HG02981 (cell line): ENCODE results near the gene TSPAN9.

Experiments
- ATAC-seq: cut with Tn5 transposase; IDR thresholded peaks from one replicate; pipeline ENCODE4 v1.9.1; 2021; ENCODE audit warnings: mild to moderate bottlenecking, moderate library complexity; ENCODE audit not compliant: unreplicated experiment

Gene TSPAN9

GRCh38 chr12:3243376-3244084 is 166.4 kb downstream of the TSPAN9 start:
- ATAC-seq, result no peak

DNA sequence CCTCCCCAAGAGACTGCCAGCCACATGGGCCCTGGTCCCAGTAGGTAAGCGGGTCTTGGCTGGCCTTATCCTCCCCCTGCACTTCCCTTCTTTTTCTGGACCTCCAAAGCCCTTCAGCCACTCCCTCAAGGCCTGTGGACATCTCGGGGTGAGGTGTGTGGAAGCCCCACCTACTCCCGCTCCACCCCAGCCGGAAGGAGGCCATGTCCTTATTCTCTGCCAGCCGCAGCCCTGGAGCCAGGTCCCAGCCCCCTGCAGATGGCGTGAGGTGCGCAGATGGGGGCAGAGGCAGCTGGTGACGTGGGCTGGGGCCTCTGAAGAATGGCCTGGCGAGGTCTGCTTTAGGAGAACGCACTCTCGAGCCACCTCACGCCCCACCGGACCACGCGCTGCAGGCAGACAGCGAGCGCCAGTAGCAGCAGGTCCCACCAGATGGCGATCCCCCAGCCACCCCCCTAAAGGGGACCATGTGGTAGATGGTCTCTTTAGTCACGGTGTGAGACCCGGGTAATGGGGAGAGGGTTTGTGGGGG is 167.1 kb downstream of the TSPAN9 start:
- ATAC-seq, result no peak

DNA sequence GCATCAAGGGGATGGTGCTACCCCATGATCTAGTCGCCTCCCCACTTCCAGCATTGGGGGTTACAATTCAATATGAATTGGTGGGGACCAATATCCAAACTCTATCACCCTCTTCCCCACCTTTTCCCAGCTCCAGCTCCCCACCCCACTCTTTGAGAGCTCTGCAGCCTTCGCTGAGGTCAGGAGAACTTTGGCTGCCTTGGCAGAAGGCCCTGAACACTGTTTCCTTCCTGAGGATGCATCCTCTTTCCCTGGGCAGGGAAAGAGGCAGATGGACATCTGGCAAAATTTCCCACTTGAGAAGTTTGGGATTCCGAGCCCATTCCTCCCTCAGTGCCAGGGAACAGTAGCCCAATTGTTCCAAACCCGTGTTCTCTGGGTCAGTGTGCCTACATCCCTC is 169.1 kb downstream of the TSPAN9 start:
- no peak for ATAC-seq

DNA sequence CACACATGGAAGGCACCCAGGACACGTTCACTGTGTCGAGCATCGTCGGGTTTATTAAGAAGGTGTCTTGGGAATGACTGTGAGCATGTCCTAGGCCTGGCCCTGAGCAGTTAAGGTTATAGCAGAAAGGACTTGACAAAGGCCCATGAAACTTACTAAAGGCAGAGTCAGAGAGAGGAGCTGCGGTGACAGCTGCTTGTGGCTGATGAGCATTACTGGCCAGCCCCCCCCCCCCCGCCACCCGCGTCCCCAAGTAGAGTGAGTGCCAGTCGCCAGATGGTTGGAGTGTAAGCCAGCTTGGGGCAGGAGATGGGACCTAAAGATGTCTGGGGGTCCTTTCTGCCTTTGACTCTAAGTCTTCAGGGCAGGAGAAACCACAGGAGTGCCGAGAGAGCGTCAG is 169.9 kb downstream of the TSPAN9 start:
- ATAC-seq, result no peak

DNA sequence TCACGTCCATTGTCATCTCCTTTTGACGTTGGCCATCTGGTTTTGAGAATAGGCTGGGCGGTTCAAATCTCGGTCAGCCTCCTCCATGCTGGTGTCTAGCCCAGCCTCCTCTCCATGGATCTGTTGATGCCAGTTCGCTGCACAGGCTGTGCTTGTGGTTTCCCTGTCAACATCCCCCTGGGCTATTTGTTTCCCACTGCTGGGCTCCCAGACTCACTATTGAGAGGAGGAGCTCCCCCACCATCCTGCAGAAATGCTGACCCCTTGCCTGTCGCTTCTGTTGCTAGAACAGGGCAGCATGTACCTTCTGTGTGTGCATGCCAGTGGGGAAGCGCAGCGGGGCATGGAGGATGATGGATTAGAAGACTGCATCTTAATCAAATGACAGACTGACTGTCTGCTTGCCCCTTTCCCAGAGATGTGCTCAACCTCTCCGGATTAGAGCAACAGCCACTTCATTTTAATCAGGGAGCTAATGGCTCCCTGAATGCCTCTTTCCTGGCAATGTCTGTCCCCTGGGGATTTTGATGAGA is 170.5 kb downstream of the TSPAN9 start:
- no peak for ATAC-seq

DNA sequence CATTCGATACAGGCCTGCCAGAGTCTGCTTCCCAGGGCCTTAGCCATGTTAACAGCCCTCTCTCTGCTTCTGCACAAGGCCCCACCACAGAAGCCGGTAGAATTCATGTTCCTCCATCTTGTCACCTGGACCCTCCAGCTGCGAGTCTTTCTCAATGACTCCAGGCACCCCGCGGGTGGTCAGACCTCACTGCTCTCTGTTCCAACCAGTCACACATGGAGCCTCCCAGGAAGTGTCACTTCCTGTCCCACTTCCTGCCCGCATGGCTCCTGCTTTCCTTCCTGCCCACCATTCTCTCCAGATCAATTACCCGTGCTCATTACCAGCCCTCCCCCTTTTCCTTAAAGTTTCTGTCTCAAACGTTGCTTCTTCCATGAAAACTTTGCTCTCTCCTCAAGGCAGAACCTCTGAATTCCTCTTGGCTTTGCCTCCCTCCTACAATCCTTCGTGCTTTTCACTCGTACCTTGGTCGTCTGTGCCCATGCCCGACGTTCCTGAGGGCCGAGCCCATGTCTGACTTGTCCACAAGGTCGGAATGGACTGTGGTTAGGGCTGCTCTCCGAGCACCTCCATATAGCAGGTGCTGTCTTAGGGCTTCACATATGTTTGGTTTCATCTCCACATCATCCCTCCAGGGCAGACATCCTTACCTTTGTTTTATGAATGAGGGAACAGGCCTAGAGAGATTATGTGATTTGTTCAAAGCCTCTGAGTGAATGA is 172.1 kb downstream of the TSPAN9 start:
- ATAC-seq, result no peak

GRCh38 chr12:3250034-3250433 is 172.9 kb downstream of the TSPAN9 start:
- no peak for ATAC-seq

DNA sequence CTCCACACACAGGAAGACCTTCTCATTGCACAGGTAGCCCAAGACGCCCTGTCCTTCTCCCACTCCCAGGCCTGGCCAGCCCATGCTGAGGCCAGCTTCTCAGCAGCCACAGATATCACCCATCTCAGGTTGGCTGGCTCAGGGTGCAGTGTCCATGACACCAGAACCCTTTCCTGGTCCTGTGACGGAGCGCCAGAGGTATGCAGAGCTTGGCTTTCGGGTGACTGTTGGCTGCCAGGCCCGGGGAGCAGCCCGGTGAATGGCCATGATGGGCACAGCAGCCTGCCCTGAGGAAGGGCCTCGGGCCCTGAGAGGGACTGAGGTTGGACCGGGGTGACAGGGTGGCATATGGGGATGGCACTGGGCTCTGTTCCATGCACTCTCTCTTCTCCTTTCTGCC is 173.4 kb downstream of the TSPAN9 start:
- ATAC-seq, result no peak

GRCh38 chr12:3251067-3251466 is 173.9 kb downstream of the TSPAN9 start:
- no peak for ATAC-seq

DNA sequence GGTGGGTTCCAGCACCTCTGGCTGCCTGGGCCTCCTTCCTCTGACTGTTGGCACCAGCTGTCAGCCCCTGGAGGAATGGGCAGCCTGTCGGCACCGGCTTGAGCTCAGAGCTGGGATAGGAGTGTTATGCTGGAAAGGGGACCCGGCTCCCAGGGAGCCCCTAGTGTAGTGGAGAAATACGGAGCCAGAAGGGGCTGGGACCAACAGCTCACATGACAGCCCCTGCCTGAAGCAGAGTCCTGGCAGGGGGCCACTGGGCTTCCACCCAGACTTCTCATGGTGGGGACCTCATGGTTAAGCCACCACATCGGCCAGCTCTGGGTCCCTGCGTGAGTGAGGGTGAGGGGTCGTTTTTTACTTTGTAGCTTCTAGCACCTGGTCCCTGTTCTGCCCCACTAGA is 174.5 kb downstream of the TSPAN9 start:
- no peak for ATAC-seq

GRCh38 chr12:3252450-3252891 is 175.3 kb downstream of the TSPAN9 start:
- ATAC-seq, result no peak

DNA sequence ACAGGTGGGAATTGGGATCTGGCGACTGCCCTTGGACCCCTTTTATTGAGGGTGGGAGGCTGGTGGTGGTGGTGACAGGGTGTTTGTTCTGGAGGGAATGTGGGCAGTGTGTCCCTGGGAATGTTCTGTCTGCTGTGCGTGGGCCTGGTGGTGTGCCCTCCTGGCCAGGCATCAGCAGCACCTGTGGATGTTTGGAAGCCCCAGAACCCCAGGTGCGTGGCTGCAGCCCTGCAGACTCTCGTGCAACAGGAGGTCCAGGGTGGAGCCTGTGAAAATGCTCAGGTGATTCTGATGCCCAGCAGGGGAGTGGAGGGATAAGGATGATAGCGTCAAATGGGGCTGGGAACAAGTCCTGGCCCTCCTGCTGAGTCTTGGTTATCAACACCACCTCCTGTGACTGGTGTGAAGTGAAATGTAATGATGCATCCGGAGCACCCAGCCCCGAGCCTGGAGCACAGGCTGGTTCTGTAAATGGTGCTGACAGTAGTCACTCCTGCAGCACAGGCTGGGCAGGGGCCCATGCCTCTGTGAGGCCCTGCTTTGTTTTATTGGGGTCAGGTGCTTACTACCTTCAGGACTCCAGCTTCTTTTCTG is 176.6 kb downstream of the TSPAN9 start:
- no peak for ATAC-seq

GRCh38 chr12:3255057-3255456 is 177.9 kb downstream of the TSPAN9 start:
- ATAC-seq, result no peak

DNA sequence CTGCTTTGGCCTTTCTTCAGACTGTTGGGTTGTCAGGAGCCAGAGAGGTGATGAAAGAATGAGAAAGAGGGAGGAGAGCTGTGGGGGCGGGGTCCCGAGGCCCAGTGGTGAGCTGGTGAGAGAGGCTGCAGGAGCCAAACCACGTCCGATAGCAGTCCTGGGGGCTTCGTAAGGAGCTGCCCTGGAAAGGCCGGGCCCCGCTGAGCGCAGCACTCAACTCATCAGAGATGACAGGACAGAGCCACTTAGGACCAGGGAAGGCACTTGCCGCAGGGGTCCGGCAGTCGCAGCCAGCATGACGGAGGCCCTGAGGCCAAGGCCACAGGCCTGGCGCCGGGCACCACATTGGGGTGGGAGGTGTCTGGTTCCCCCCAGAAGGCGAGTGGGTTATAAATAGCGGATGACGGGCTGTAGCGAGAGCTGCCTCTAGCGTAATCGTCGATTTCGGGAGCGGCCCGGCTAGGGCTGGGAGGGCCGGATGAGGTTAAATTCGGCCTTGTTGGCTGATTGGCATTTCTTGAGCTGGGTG is 179.0 kb downstream of the TSPAN9 start:
- ATAC-seq, result no peak

GRCh38 chr12:3257411-3257810 is 180.2 kb downstream of the TSPAN9 start:
- ATAC-seq, result no peak

DNA sequence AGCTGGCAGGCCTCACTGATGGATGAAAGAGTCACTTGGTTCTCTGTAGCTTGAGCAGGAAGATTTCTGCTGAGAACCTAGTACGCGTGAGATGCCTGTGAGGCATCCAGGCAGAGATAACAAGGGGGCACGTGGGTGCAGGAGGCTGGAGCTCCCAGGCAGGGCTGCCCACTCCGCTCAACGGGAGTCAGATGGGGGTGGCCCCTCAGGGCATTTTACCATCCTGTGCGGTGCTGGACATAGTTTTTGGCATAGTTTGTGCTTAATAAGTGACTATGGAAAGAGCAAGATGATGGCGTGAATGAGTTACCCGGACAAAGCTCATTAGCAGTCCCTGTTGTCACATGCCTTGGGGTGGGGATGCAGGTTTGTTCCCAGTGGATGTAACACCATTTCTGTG is 182.8 kb downstream of the TSPAN9 start:
- no peak for ATAC-seq

GRCh38 chr12:3261782-3262359 is 184.7 kb downstream of the TSPAN9 start:
- ATAC-seq, result no peak

DNA sequence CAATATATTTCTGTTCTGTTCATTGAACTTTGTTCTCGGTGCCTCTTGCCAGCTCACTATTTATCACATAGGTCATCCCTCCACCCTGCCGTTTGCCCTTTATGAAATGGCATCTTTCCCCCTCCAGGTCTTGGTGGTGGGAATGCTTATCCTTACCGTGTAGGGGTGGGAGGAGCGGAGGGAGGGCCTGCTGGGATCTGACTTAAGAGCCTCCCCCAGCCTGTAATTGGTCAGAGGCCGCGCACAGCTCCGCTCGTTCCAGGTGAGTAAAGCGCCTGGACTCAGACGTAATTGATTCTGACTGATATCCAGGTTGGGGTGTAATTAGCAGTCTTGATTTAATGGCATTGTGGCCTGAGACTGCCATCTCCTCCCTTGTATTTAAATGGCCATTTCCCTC is 185.3 kb downstream of the TSPAN9 start:
- no peak for ATAC-seq

DNA sequence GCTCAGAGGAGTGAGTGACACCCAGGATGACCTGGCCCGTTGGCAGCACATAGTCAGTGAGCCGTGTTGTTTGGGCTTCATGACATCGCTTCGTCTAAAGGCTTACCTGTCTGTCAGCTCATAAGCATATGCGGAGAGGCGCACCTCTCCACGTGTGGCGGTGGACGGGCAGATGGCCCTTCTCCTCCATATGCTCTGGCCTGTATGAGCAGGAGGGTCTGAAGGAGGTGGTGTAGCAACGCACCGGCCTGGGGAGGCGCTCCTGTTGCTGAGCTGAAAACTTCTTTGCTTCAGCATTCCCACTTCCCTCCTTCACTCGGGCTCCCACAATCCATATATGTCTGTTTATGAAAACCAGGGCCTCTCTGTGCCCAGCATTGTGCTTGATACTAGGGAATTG is 186.1 kb downstream of the TSPAN9 start:
- ATAC-seq, result no peak

DNA sequence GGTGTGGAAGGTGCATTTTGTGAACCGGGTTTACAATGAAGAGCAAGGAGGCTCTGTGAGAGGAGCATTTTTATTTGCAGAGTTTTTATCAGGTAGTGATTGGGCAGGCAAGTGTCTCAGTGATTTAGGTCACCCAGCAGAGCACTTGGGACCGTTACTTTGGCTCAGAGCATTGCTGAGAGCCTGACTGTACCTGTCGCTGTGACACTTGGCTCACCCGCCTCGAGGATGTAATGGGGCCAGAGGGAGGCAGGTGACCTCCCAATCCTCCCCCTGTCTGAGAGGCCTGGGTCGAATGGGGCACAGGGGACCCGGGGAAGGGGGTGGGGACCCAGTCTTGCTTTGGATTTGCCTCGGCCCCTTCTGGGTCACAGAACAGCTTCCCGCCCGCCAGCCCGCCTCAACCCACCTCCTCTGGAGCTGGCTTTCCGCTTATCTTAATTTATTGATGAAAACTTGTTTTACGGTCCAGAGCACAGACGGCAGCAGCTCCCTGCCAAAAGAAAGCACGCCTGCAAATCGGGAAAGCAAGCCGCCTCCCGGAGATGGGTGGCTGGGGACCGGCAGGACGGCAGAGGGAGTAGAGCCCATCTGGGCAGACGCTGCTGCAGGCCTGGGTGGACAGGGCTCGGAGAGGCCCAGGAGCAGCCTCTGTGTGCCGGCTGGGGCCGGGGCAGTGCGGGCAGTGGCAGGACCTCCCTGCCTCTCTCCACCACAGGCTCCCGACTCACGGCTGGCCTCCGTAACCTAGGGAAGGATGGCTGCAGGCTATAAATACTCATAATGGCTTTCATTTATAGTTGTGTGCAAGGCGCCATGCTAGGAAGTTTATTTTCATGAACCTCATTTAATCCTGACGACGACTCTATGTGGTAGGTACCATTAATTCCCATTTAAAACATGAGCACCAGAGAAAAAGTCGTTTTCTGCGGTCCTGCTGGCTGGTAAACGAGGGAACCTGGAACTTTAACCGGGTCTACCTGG is 187.1 kb downstream of the TSPAN9 start:
- no peak for ATAC-seq
